IMR-90 (cell line): ENCODE measurements around the gene ZNF518A. TPM values are rescaled to one million over a fixed set of nuclear protein-coding genes. Genes with fewer than 3 reads are reported as not detected.

ENCODE experiments used
- ATAC-seq: fragments of 200-7000 bp; cut with Tn5 transposase; 2 replicates; pipeline ENCODE4 v1.9.1; 2020; ENCODE audit warnings: low read depth, mild to moderate bottlenecking, moderate library complexity
- BruUV-seq: library from RNA; stranded (reverse); fragments of 400-500 nt; replicated peaks from 2 replicates; lab custom pipeline; 2021; lab: Mats Ljungman, UMichigan
- CTCF ChIA-PET: fragments of 300-600 bp; formaldehyde crosslinking; extraction: SDS; loops from one replicate; lab custom pipeline; 2021; ENCODE audit warnings: antibody characterized with exemption; lab: Yijun Ruan, JAX
- POLR2A ChIA-PET: fragments of 300-600 bp; sonication (Branson Sonifier 250); formaldehyde crosslinking; loops from one replicate; lab custom pipeline; 2022; ENCODE audit warnings: antibody characterized with exemption; ENCODE audit not compliant: unreplicated experiment; lab: Charles Lee
- DNase-seq: peaks from one replicate; pipeline ENCODE4 v3.0.0; 2013
- H2AFZ ChIP-seq: replicated peaks from 2 replicates; pipeline ENCODE3; 2013; ENCODE audit warnings: low read length, mild to moderate bottlenecking; ENCODE audit not compliant: poor library complexity
- H2AK5ac ChIP-seq: 2 replicates; pipeline ENCODE4 v1.6.1; 2013; ENCODE audit warnings: low read depth, low read length, inconsistent platforms
- H2AK9ac ChIP-seq: replicated peaks from 2 replicates; pipeline ENCODE3; 2013; ENCODE audit warnings: mild to moderate bottlenecking, low read depth, low read length, moderate library complexity; ENCODE audit not compliant: poor library complexity
- H2BK120ac ChIP-seq: 2 replicates; pipeline ENCODE4 v1.6.1; 2013; ENCODE audit warnings: low read depth, low read length, inconsistent platforms
- H2BK15ac ChIP-seq: 3 replicates; pipeline ENCODE4 v1.6.1; 2013; ENCODE audit warnings: low read depth, low read length, inconsistent platforms
- H2BK20ac ChIP-seq: 2 replicates; pipeline ENCODE4 v1.6.1; 2013; ENCODE audit warnings: low read depth, mild to moderate bottlenecking, inconsistent platforms, low read length, moderate library complexity
- H2BK5ac ChIP-seq: 2 replicates; pipeline ENCODE4 v1.6.1; 2013; ENCODE audit warnings: mild to moderate bottlenecking, low read depth, low read length, inconsistent platforms; ENCODE audit not compliant: poor library complexity, severe bottlenecking
- H3K14ac ChIP-seq: replicated peaks from 2 replicates; pipeline ENCODE4 v1.6.1; 2013; ENCODE audit warnings: low read depth, low read length, inconsistent platforms
- H3K18ac ChIP-seq: 2 replicates; pipeline ENCODE4 v1.6.1; 2013; ENCODE audit warnings: low read depth, low read length, control low read depth
- H3K23ac ChIP-seq: 2 replicates; pipeline ENCODE4 v1.6.1; 2013; ENCODE audit warnings: low read depth, low read length, inconsistent platforms
- H3K27ac ChIP-seq: 2 replicates; pipeline ENCODE4 v1.5.1; 2013; ENCODE audit warnings: mild to moderate bottlenecking, control low read depth, low read length; ENCODE audit not compliant: insufficient read depth
- H3K27me3 ChIP-seq: 2 replicates; pipeline ENCODE4 v1.6.1; 2013; ENCODE audit warnings: low read length; ENCODE audit not compliant: control insufficient read depth, insufficient read depth
- H3K36me3 ChIP-seq: 2 replicates; pipeline ENCODE4 v1.6.1; 2013; ENCODE audit warnings: low read length, mixed read lengths; ENCODE audit not compliant: control insufficient read depth, insufficient read depth
- H3K4ac ChIP-seq: 2 replicates; pipeline ENCODE4 v1.6.1; 2013; ENCODE audit warnings: low read depth, low read length, inconsistent platforms
- H3K4me1 ChIP-seq: 2 replicates; pipeline ENCODE4 v1.6.1; 2013; ENCODE audit warnings: low read length, mixed read lengths; ENCODE audit not compliant: control insufficient read depth, insufficient read depth
- H3K4me2 ChIP-seq: 2 replicates; pipeline ENCODE4 v1.6.1; 2013; ENCODE audit warnings: low read depth, mild to moderate bottlenecking, control low read depth, low read length, moderate library complexity
- H3K4me3 ChIP-seq: 2 replicates; pipeline ENCODE4 v1.5.1; 2013; ENCODE audit warnings: low read depth, mild to moderate bottlenecking, control low read depth, low read length, moderate library complexity; ENCODE audit not compliant: insufficient read depth
- H3K56ac ChIP-seq: 2 replicates; pipeline ENCODE4 v1.6.1; 2013; ENCODE audit warnings: low read length, inconsistent platforms; ENCODE audit not compliant: insufficient read depth; ENCODE audit errors: extremely low read depth
- H3K79me1 ChIP-seq, 2 experiments: 2 replicates each; pipeline ENCODE4 v1.6.1; 2013; ENCODE audit warnings: low read length in 2 of 2, inconsistent platforms in 1 of 2, low read depth in 1 of 2
- H3K9ac ChIP-seq: 2 replicates; pipeline ENCODE4 v1.6.1; 2013; ENCODE audit warnings: low read depth, low read length, control low read depth
- H3K9me1 ChIP-seq: 2 replicates; pipeline ENCODE4 v1.6.1; 2013; ENCODE audit warnings: low read length, inconsistent platforms; ENCODE audit not compliant: insufficient read depth
- H3K9me3 ChIP-seq: 2 replicates; pipeline ENCODE4 v1.6.1; 2013; ENCODE audit warnings: low read length; ENCODE audit not compliant: control insufficient read depth, insufficient read depth
- H4K20me1 ChIP-seq: 2 replicates; pipeline ENCODE4 v1.6.1; 2013; ENCODE audit warnings: low read length, inconsistent platforms; ENCODE audit not compliant: insufficient read depth
- H4K5ac ChIP-seq: 2 replicates; pipeline ENCODE4 v1.6.1; 2013; ENCODE audit warnings: mild to moderate bottlenecking, low read depth, low read length, control low read depth
- H4K8ac ChIP-seq, 2 experiments: 2 replicates each; pipeline ENCODE4 v1.6.1; 2013; ENCODE audit warnings: low read depth in 2 of 2, low read length in 2 of 2, control low read depth in 1 of 2, inconsistent platforms in 1 of 2
- H4K91ac ChIP-seq: 2 replicates; pipeline ENCODE4 v1.6.1; 2013; ENCODE audit warnings: low read depth, low read length, inconsistent platforms; ENCODE audit not compliant: insufficient read depth
- BHLHE40 ChIP-seq: fragments of 150-350 bp; IDR thresholded peaks from 2 replicates; pipeline ENCODE4 v1.6.1; 2016; ENCODE audit warnings: mild to moderate bottlenecking, low read depth, low read length
- CEBPB ChIP-seq: IDR thresholded peaks from 2 replicates; pipeline ENCODE4 v1.6.1; 2012; ENCODE audit warnings: low read depth, low read length, improper control_type of control experiment
- CHD1 ChIP-seq: IDR thresholded peaks from 2 replicates; pipeline ENCODE4 v1.6.1; 2012; ENCODE audit warnings: low read depth, low read length, improper control_type of control experiment
- CTCF ChIP-seq: conservative IDR thresholded peaks from 2 replicates; pipeline ENCODE4 v1.5.1; 2012; ENCODE audit warnings: mild to moderate bottlenecking, low read depth, low read length, improper control_type of control experiment
- ELK1 ChIP-seq: fragments of 150-350 bp; IDR thresholded peaks from 2 replicates; pipeline ENCODE4 v1.6.1; 2016; ENCODE audit warnings: low read depth, mild to moderate bottlenecking, low read length, moderate library complexity, borderline replicate concordance
- FOS ChIP-seq: fragments of 150-350 bp; IDR thresholded peaks from 2 replicates; pipeline ENCODE4 v1.6.1; 2016; ENCODE audit warnings: low read depth, low read length
- MAFK ChIP-seq: IDR thresholded peaks from 2 replicates; pipeline ENCODE4 v1.6.1; 2012; ENCODE audit warnings: low read depth, low read length, improper control_type of control experiment
- MAZ ChIP-seq: IDR thresholded peaks from 2 replicates; pipeline ENCODE4 v1.6.1; 2012; ENCODE audit warnings: low read depth, mild to moderate bottlenecking, low read length, improper control_type of control experiment, moderate library complexity, borderline replicate concordance
- MXI1 ChIP-seq: IDR thresholded peaks from 2 replicates; pipeline ENCODE4 v1.6.1; 2012; ENCODE audit warnings: low read depth, mild to moderate bottlenecking, low read length, moderate library complexity, borderline replicate concordance
- NFE2L2 ChIP-seq: fragments of 150-350 bp; IDR thresholded peaks from 2 replicates; pipeline ENCODE4 v1.6.1; 2016; ENCODE audit warnings: low read depth, mild to moderate bottlenecking, low read length
- POLR2A ChIP-seq: IDR thresholded peaks from 2 replicates; pipeline ENCODE4 v1.6.1; 2012; ENCODE audit warnings: mild to moderate bottlenecking, low read depth, low read length
- RAD21 ChIP-seq: IDR thresholded peaks from 2 replicates; pipeline ENCODE4 v1.6.1; 2012; ENCODE audit warnings: low read length, improper control_type of control experiment
- RCOR1 ChIP-seq: IDR thresholded peaks from 2 replicates; pipeline ENCODE4 v1.6.1; 2012; ENCODE audit warnings: mild to moderate bottlenecking, low read length, improper control_type of control experiment; ENCODE audit not compliant: insufficient replicate concordance
- RFX5 ChIP-seq: IDR thresholded peaks from 2 replicates; pipeline ENCODE4 v1.8.0; 2012; ENCODE audit warnings: low read depth, mild to moderate bottlenecking, low read length, moderate library complexity
- SMC3 ChIP-seq: fragments of 150-350 bp; IDR thresholded peaks from 2 replicates; pipeline ENCODE4 v1.6.1; 2016; ENCODE audit warnings: low read depth, mild to moderate bottlenecking, antibody characterized with exemption, low read length, moderate library complexity
- USF2 ChIP-seq: fragments of 150-350 bp; IDR thresholded peaks from 2 replicates; pipeline ENCODE4 v1.6.1; 2017; ENCODE audit warnings: mild to moderate bottlenecking, antibody characterized with exemption, low read length, low read depth
- WGBS, 2 experiments: methylation state at CpG; one replicate each; pipeline versions ENCODE4 v1.1.5 to v1.1.7; 2013; ENCODE audit warnings: missing lambda C conversion rate in 2 of 2; ENCODE audit not compliant: insufficient read length in 1 of 2; ENCODE audit errors: extremely low coverage in 2 of 2; 5-methylcytosine and 5-hydroxymethylcytosine counted together
- dilution Hi-C: fragments of 300-500 bp; cut with HindIII; formaldehyde crosslinking; loops from one replicate; pipeline ENCODE4 v1.14.3; 2018; ENCODE audit warnings: low sequenced_read_pairs; ENCODE audit not compliant: unreplicated experiment
- in situ Hi-C: fragments of 300-500 bp; cut with MboI; formaldehyde crosslinking; loops from 3 replicates; pipeline ENCODE4 v1.14.3; 2019; ENCODE audit warnings: low sequenced_read_pairs, inconsistent platforms, mixed read lengths
- intact Hi-C: fragments of 100-400 bp; cut with micrococcal nuclease; formaldehyde crosslinking; loops from 2 replicates; pipeline ENCODE4 v1.10.0; 2022
- polyA plus RNA-seq, 3 experiments: library from polyadenylated mRNA; depleted of rRNA; stranded (reverse); fragments of >200 nt; gene quantifications; 2 replicates each; pipeline ENCODE4 v1.2.3, GENCODE V29; 2012; ENCODE audit warnings: low replicate concordance in 1 of 3
- total RNA-seq: library from RNA; depleted of rRNA; stranded (reverse); fragments of >200 nt; gene quantifications from 2 replicates; pipeline ENCODE4 v1.2.3, GENCODE V29; 2012

Gene ZNF518A
- total and polyA plus RNA-seq, 2 of the 4 experiments (the other 2 are of a cell fraction) = 2.1 to 7.9 TPM

- H2BK5ac ChIP-seq = no peak overlapping the region
- no peak overlapping the region for H4K5ac ChIP-seq
- DNase-seq (no peak), ATAC-seq (no peak)
- no peak overlapping the region for H2BK15ac ChIP-seq
- dilution Hi-C loops = no loop called here
- WGBS, 2 experiments = no CpG with 5 or more reads among the region's 2 CpGs
- BruUV-seq = no TSS peak
- TF ChIP-seq CTCF = no peak
- TF ChIP-seq CEBPB = no peak
- TF ChIP-seq NFE2L2 = no peak
- TF ChIP-seq ELK1 = no peak
- TF ChIP-seq CHD1 = no peak
- no peak for TF ChIP-seq MAFK
- no peak for TF ChIP-seq RAD21
- TF ChIP-seq MXI1 = no peak
- TF ChIP-seq RCOR1 = no peak
- TF ChIP-seq SMC3 = no peak
- TF ChIP-seq BHLHE40 = no peak
- TF ChIP-seq RFX5 = no peak
- TF ChIP-seq MAZ = no peak
- TF ChIP-seq FOS = no peak
- no peak for TF ChIP-seq USF2
- no peak for TF ChIP-seq POLR2A
- H3K56ac ChIP-seq = no peak overlapping the region
- ChIA-PET POLR2A (no interaction called here), CTCF (no interaction called here)
- intact Hi-C loops = no loop called here
- no peak overlapping the region for H3K4ac ChIP-seq
- in situ Hi-C loops = no loop called here
- H3K4me3 ChIP-seq = no peak overlapping the region
- H3K14ac ChIP-seq = no peak overlapping the region
- H2AFZ ChIP-seq = no peak overlapping the region
- H3K23ac ChIP-seq = no peak overlapping the region
- no peaks in the 10 kb centered on the region for H3K79me1 ChIP-seq
- no peaks in the 10 kb centered on the region for H3K27me3 ChIP-seq
- no peaks in the 10 kb centered on the region for H4K20me1 ChIP-seq
- H3K9me3 ChIP-seq = no peaks in the 10 kb centered on the region
- no peak overlapping the region for H3K27ac ChIP-seq
- no peak overlapping the region for H4K8ac ChIP-seq
- no peak overlapping the region for H2BK20ac ChIP-seq
- H3K9me1 ChIP-seq = no peaks in the 10 kb centered on the region
- H3K4me1 ChIP-seq = no peaks in the 10 kb centered on the region
- no peak overlapping the region for H3K9ac ChIP-seq
- no peak overlapping the region for H2BK120ac ChIP-seq
- no peak overlapping the region for H2AK9ac ChIP-seq
- H2AK5ac ChIP-seq = no peak overlapping the region
- no peaks in the 10 kb centered on the region for H3K36me3 ChIP-seq
- no peak overlapping the region for H3K4me2 ChIP-seq
- no peak overlapping the region for H3K18ac ChIP-seq
- no peak overlapping the region for H4K91ac ChIP-seq
Observed at GRCh38 chr10:96082153-96082552, 47.9 kb upstream of the ZNF518A start.
